Mammary microvascular endothelial cell (primary cell): ENCODE measurements around the gene IRX6. TPM values are rescaled to one million over a fixed set of nuclear protein-coding genes. Genes with fewer than 3 reads are reported as not detected.

Source experiments
- total RNA-seq: library from RNA; depleted of rRNA; stranded (reverse); fragments of >200 nt; gene quantifications from 2 replicates; pipeline ENCODE4 v1.2.3, GENCODE V29; 2015

IRX6 gene
- not detected in 2 replicates for total RNA-seq

GRCh38 chr16:55323637-55324271 is at the start of gene IRX6:
IRX6 (plus strand) TSS chr16:55324203; CDS start chr16:55325092, 889 bp downstream.

Other genes starting within 250 kb of the IRX6 start
- gene MMP2, start 155.0 kb downstream of the IRX6 start, total RNA-seq, result 22.5 and 23.8 TPM in 2 replicates
- 21.1 and 26.6 TPM in 2 replicates for gene LPCAT2, start 184.9 kb downstream of the IRX6 start, total RNA-seq
- gene CAPNS2, start 242.5 kb downstream of the IRX6 start, total RNA-seq, result not detected in 2 replicates